ENCODE data around the gene OSBPL1A.
"Not testable (repeated sequence)": the region's sequence is repeated elsewhere in the genome, so short reads cannot be mapped to it uniquely, and the experiment has no call there.

OSBPL1A gene

DNA sequence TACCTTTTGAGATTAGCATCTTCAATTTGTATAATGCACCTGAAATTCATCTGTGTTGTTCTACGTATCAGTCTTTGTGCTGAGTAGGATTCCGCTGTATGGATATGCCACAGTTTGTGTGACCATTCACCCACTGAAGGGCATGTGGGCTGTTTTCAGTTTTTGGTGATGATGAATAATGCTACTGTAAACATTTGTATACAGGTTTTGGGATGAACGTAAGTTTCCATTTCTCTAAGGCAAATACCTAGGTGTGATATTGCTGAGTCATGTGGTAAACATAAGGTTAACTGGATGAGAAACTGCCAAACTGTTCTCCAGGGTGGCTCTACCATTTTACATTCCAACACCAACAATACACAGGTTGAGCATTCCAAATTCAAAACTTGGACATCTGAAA lies 223.6 kb downstream of the OSBPL1A start:
- DNase-seq, result no peak

DNA sequence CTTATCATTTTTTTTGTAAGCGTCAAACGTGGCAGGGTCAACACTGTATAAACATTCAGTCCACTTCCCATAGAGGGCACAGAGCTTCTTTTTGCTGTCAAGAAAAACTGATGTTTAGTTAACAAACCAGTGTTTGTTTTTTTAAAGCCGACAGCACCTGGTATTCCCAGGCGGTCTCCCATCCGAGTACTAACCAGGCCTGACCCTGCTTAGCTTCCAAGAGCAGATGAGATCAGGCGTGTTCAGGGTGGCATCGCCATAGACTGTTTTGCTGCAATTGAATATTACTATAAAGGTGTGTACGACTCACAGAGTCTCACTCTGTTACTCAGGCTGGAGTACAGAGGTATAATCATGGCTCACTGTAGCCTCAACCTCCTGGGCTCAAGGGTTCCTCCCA lies 227.3 kb downstream of the OSBPL1A start:
- DNase-seq, result no peak

DNA sequence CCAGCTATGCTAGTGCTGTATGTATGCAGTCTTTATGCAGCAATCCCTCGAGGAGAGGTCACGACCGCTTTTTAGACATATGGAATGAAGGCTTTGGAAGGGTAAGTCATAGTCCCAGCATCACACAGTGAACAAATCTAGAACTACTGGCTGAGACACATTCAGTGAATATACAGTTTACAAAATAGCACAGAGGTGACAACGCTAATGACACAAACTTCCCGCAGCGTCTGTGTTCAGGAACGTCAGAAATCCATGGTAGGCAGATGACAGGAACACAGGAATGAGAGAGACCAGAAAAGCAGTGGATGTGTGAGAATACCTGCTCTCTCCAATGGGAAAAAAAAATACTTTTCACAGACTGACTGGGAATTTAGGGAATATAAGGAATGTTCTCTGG lies 229.1 kb downstream of the OSBPL1A start:
- DNase-seq, result no peak

DNA sequence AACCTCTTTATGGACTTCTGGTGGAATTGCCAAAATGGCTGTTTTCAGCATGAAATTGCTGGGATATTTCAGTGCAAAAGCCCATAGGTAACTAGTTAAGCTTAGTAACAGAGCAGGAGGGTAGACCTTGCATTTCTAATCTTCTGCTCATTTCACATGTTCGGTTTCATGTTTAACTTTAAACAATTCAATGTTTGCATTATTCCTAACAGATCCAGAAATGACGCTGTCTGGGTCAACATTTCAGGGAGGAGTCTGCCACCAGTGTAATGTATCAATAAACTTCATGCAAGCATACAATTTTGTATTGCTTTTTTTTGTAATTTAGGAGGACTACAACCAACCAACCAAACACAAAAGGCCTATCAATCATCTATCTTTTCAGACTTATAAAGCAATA lies 236.3 kb downstream of the OSBPL1A start:
- no peak for DNase-seq

DNA sequence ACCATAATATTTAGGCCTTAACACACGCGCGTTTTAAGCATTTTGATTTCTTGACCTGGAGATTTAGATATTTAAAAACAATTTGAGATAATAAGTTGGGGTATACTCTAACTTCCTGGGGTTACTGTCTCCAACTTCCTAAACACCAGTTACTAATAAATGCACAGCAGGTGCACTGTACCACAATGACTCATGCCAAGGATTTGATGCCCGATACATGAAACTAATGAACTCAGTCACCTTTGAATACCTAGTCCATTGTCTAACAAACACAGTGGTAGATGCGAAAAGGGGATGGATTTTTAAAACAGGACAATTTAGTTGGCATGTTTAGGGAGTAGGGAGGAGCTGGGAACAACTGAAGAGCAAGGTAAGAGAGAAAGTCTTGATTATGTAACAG lies 237.5 kb downstream of the OSBPL1A start:
- no peak for DNase-seq

DNA sequence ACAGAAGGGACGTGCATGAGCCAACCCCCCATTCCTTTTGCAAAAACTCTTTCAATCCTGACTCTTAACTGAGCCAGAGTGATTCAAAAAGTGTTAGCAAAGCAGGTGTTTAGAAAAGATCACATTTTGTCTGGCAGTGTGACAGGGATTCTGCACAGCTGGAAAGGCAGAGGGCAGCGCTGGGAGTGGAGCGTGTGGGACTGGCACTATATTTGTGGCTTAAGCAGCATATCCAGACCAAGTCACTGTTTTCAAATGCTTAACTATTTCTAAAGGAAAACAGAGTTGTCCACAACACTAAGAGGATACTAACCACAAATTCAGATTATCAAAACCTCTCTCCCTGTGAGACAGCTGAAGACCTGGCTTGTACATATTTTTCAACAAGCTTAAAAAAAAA lies 239.8 kb downstream of the OSBPL1A start:
- no peak for DNase-seq

DNA sequence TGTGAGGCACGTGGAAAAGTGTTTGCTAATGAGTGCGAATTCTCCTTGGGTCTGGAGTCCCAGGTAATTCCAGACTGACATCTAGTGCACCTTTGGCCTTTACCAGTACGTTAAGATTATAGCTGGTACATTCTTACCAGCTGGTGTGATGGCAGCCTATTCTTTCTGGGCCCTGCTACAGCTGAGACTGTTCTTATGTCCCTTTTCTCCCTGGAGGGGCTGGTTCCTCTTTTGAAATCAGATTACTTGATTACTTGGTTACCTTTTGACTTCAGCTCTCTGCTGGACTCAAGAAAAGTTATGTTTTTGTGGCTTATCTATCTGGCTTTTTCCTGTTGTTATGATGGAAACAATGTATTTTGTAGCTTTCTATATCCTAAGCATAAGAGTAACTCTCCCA lies 244.2 kb downstream of the OSBPL1A start:
- no peak for DNase-seq

DNA sequence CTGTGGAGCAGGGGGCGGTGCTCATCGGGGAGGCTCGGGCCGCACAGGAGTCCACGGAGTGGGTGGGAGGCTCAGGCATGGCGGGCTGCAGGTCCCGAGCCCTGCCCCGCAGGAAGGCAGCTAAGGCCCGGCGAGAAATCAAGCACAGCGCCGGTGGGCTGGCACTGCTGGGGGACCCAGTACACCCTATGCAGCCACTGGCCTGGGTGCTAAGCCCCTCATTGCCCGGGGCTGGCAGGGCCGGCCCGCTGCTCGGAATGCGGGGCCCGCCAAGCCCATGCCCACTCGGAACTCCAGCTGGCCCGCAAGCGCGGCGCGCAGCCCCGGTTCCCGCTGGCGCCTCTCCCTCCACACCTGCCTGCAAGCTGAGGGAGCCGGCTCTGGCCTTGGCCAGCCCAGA lies 248.0 kb downstream of the OSBPL1A start:
- DNase-seq, result not testable (repeated sequence)

DNA sequence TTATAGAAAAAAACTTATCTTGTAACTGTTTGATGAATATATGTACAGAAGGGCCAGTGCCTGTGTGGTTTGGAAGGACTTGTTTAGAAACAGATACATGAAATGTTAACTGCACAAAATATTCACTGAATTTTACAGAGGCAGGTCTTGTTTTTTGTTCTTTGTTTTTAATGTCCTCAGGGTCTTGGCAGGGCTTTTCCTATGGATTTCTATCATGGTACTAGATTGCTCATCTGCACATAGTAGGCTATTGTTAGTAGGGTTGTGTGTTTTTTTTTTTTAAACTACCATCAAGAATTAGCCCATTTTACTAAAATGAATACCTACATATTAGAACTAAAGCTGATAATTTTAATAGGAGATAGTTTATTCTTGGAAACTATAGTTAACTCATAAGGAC lies 255.2 kb downstream of the OSBPL1A start:
- DNase-seq, result no peak

DNA sequence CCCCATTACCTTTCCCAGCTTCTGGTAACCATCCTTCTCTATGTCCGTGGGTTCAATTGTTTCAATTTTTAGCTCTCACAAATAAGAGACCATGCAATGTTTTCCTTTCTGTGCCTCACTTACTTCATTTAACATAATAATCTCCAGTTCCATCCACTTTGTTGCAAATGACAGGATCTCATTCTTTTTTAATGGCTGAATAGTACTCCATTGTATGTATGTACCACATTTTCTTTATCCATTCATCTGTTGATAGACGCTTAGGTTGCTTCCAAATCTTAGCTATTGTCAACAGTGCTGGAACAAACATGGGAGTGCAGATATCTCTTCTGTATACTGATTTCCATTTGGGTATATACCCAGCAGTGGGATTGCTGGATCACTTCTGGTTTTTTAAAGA lies 256.9 kb downstream of the OSBPL1A start:
- DNase-seq, result no peak

DNA sequence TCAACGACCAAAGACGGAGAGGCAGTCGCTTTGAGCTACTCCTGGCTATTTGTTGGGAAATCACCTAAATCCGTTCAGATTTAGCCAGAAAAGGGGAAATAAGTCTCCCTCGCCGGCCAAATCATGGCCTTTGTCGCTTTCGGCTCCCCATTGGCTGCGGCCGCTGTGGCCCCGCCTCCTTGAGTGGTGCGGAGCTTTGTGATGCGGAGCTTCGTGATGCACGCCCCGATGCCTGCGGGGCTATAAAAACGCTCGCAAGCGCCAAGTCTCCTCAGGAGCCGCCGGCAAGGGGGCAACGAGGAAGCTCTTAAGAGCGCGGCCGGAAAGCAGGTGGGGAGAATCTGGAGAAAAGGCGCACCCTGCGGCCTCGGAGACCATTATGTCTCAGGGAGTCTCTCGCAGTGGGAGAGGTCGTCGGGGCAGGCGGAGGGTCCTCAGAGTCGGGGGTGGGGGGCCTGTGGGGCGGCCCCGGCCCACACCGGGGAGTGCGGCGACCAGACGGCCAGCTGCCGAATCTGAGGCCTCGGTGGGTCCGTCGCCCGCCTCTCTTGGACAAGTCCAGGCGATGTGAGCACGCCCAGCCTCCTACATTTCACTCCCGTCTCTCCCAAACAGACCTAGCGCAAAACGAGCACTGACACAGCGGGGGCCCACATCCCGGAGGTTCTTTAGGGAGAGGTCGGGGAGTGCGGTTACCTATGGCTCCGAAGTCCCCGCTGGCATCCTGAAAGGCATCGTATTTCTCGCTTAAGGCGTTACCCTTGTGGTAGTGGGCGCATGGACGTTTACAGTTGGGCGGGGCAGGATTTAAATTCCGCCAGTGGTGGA lies 258.6 kb downstream of the OSBPL1A start, which contains the start of gene CABYR:
CABYR (plus strand) TSS at position 274 of the 828 bp plus-strand sequence. CDS start 4,053 bp downstream, outside the sequence.
- DNase-seq, result peak; percentile 95

DNA sequence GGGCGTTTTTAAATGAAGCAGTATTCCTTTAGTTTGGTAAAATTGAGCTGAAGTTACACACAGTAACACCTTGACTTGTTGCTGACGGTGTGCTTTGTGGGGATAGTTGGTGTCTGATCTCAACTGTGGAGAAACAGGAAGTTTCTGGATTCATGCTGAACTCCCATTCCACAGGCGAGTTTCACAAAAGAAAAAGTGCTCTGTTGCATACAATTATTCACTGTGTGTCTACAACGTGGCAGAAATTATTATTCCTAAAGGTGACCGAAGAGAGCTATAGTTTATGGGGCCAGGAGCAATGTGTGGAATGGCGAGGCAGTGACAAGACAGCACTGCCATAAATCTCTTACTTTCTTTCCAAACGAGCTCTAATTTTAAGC lies 259.2 kb downstream of the OSBPL1A start:
- no peak for DNase-seq

DNA sequence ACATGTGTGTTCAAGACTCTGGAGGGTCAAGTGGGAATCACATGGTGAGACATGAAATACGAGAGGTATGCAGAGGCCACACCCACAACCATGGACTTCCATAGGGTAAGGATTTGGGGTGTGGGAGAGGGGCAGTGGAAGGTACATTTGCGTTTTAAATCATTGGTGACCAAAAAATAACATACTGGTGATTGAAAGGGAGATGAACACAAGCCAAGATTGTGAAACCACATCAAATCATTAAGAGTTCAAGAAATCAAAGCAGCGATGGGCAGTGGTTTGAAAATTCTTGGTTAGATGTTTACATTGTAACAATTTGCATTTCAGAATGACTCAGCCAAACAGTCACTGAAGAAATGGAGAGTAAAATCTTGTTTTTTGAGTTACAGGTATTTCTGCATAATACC lies 260.7 kb downstream of the OSBPL1A start:
- no peak for DNase-seq

DNA sequence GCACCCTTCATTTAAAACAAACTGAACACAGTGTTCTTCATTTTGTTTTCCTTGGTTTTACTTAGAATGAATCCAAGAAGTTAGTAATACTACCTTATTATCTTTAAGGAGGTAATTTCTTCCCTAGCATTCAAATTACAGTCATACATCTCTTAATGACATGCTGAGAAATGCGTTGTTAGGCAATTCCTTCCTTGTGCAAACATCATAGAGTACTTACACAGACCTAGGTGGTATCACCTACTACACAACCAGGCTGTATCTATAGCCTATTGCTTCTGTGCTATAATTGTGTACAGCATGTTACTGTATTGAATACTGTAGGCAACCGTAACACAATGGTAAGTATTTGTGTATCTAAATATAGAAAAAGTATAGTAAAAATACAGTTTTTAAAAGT lies 267.1 kb downstream of the OSBPL1A start:
- no peak for DNase-seq

DNA sequence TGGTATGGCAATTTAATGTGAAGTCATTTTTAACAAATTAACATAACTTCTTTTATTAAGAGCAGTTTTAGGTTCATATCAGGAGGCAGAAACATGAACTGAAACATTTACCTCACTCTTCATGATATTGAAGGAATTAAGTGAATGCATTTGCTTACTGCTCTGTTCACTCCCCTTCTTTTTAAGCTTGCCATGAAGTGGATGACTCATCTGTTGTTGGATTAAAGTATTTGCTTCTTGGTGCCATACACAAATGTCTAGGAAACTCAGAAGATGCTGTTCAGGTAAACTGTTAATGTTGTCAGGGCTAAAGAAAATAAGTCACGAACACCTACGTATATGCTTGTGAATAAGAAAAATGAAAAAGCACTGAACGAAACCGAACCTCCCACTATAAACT lies 268.9 kb downstream of the OSBPL1A start:
- no peak for DNase-seq

DNA sequence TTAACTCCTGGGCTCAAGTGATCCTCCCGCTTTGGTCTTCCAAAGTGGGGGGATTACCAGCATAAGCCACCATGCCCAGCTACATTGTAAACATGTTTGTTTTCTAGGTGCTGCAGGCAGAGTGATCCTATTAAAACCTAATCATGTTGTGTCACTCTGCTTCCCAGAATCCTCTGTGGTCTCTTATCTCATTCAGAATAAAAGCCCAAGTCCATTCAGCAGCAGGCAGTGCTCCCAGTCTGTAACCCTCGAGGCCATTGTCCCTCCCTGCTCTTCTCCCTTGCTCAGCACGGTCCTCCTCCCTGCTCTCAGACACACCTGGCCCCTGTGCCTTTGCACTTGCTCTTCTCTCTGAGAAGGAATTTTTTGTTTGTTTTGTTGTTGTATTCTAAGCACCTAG lies 269.9 kb downstream of the OSBPL1A start:
- no peak for DNase-seq

DNA sequence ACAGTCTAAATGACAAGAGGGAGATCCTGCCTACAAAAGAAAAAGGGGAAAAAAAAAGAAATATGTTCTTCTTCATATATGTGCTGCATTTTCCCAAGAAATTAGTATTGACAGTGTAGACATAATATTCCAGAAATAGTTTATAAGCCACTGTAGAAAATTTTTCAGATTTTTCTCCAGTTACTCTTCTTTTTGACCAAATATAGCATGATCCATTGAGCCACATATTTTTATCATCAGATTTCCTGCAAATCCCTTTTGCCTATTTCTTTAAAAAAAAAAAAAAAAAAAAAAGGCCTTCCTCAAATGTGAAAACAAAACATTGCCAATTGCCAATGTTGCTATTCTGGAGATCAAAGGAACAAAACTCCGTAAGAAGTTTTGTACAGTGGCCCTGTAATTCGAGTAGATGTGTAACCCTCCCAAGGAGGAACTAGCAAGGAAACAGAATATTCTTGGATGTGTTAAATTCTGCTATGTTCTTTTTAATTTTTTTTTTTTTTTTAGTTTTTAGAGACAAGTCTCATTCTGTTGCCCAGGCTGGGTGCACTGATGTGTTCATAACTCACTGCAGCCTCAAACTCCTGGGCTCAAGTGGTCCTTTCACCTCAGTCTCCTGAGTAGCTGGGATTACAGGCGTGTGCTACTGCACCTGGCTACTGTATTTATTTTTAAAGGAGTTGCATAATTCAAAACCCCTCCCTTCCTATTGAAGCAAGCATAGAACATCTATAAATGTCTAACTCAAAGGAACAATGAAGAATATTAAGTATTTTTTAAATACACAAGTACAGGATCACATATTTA lies 271.3 kb downstream of the OSBPL1A start:
- peak; percentile 19 for DNase-seq

DNA sequence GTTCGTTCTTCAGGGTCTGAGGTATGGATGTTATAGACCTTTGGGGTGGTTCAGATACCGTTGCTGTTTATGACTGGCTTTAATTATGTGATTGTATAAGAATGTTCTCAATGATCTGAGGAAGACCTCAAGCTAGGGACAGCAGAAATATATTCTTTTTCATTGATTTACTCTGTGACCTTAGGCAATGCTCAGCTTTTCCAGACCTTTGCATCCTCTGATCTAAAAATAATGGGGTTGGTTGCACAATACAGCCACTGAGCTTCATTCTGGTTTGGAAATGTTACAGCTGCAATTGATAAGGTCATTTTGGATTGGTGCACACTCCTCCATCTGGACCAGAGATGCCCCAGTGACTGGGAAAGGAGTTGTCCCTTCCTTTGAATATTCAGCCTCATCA lies 276.0 kb downstream of the OSBPL1A start:
- no peak for DNase-seq

DNA sequence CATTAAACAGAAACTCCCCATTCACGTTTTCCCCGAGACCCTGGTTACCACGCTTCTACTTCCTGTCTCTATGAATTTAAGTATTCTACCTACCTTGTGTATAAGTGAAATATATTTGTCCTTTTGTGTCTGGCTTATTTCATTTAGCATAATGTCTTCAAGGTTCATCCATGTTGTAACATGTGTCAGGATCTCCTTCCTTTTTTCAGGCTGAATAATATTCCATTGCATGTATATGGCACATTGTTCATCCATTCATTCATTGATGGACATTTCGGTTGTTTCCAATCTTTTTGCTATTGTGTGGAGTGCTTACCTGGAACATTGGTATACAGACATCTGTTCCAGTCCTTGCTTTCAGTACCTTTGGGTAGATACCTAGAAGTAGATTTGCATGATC lies 276.9 kb downstream of the OSBPL1A start:
- no peak for DNase-seq

DNA sequence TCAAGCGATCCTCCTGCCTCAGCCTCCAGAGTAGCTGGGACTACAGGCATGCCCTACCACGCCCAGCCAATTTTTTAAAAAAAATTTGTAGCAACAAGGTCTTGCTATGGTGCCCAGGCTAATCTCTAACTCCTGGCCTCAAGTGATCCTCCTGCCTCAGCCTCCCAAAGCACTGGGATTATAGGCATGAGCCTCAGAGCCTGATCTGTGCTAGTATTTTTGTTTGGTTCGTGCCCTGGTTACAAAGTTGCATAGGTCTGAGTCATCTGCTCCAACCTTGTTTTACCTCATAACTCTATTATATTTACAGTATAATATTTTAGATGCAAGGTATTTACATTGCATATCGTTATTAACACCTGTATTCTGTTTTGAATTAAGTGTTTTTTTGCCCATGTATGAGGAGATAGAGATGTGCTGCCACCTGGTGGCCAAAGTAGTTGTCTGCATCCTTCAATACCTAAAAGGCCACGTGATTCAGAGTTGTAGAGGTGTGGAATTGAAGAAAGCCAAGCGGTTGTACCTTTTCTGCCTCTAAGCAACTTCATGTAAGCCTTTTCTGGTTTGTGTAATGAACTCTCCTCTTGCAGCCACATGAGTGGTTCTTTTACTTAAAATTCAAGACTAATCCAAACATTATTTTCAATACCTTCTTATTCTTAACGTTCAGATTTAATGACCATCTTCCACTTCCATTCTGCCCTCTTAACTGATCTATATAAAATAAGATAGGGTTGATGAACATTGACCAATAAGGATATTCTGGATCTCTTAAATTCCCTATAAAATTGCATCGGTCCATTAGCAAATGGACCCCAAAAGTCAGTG lies 278.7 kb downstream of the OSBPL1A start:
- peak; percentile 77 for DNase-seq

DNA sequence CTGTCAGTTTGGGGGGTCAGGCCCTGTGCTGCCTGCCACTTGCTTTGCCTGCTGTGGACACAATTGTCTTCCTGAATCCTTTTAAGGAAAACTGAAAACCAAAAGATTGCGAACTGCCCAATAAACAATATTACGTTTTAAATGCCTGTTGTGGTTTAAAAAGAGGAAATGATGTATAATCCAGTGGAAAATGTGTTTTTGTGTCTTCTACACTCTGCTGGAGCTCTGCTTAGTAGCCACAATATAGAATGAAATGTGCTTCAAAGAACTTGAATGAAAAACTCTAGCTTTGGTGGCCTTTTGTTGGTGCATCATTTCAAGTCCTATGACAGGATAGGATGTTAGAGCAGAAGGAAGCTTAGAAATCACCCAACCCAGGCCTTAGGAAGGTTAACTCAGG lies 282.0 kb downstream of the OSBPL1A start:
- DNase-seq, result no peak

DNA sequence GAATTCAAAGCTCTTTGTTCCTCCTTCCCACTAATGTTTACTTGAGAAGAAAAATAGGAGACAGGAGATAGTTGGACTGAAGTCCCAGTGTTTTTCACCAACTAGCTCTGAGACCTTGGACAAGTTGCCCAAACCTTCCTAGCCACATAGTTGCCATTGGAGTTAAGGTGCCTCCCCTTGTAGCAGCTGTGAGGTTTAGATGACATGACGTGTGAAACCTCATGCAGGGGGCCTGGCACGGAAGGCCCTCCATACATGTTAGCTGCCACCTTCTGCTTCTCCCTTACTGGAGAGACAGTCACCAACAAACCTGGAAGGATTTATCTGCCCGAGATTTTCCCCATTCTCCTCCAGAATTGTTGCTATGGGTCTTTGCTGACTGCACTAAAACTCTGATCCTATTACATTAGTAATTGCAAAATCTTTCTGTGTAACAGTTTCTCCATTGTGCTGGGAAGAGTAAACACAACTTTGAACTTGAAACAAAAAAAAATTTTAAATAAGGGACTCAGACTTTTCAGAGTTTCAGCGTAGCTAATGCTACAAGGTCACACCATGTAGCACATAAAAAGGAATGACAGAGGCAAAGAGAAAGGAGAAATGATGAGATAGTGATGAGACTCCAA lies 282.6 kb downstream of the OSBPL1A start:
- DNase-seq, result no peak
